Thoracic aorta (tissue), 2 donors: ENCODE measurements around the gene MIGA2. TPM values are rescaled to one million over a fixed set of nuclear protein-coding genes. Genes with fewer than 3 reads are reported as not detected.

ENCODE experiments used
- ATAC-seq: fragments of 150-250 bp; one replicate; pipeline ENCODE4 v1.8.0; 2017; ENCODE audit warnings: low read depth; ENCODE audit not compliant: insufficient number of reproducible peaks, low FRiP score
- DNase-seq: peaks from one replicate; pipeline ENCODE4 v3.0.0-alpha.2; 2020; ENCODE audit warnings: low spot score
- H3K27ac ChIP-seq, 2 donors: fragments of 200-600 bp; sonication (generic); 1 replicate in 1 of 2; 2 replicates in 1 of 2; pipeline ENCODE4 v1.5.1; 2016; ENCODE audit warnings: mild to moderate bottlenecking in 2 of 2, moderate library complexity in 2 of 2
- H3K27me3 ChIP-seq: fragments of 200-600 bp; sonication (generic); replicated peaks from 2 replicates; pipeline ENCODE4 v1.6.0; 2016; ENCODE audit warnings: mild to moderate bottlenecking; ENCODE audit not compliant: insufficient read depth
- H3K36me3 ChIP-seq: fragments of 200-600 bp; sonication (generic); one replicate; pipeline ENCODE4 v1.5.1; 2016
- H3K4me1 ChIP-seq, 2 donors: fragments of 200-600 bp; sonication (generic); 1 replicate in 1 of 2; 2 replicates in 1 of 2; pipeline versions ENCODE4 v1.5.1 to v1.6.0; 2016; ENCODE audit warnings: low read depth in 2 of 2, mild to moderate bottlenecking in 1 of 2; ENCODE audit not compliant: control insufficient read depth in 1 of 2
- H3K4me3 ChIP-seq: fragments of 200-600 bp; sonication (generic); 2 replicates; pipeline ENCODE4 v1.5.1; 2016; ENCODE audit warnings: mild to moderate bottlenecking
- H3K9me3 ChIP-seq: fragments of 200-600 bp; sonication (generic); 2 replicates; pipeline ENCODE4 v1.5.1; 2016
- total RNA-seq, 2 donors: library from RNA; depleted of rRNA; stranded (reverse); fragments of >200 nt; gene quantifications; one replicate each; pipeline versions ENCODE4 v1.1.0 to v1.2.3, GENCODE V29; 2016
- TF ChIP-seq, protein P1 (sequence below): fragments of 200-600 bp; sonication (generic); IDR thresholded peaks from one replicate; pipeline ENCODE4 v1.5.1; 2019; ENCODE audit warnings: antibody characterized with exemption

MIGA2 gene
- total RNA-seq, 2 donors from 2014 or later, result 30.3 to 31.3 TPM

DNA sequence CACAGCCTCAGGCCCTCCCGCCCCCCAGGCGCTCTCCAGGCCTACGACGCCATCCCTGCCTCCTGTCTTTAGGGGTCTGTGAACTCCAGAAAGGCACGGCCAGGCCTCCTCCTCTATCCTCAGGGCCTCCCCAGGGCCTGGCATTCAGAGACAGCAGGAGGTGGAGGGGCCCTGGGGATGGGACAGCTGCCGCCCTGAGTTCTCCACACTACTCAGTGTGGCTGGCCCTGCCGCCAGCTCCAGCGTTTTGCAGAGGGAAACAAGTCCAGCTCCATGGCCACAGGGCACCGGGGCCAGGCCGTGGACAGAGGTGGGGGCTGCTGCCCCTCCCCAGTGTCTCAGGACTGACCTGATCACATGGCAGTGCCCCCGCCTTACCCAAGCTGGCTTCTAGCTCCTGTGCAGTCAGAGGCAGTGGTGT, 24.7 kb upstream of the MIGA2 start:
- TF ChIP-seq, protein P1, sequence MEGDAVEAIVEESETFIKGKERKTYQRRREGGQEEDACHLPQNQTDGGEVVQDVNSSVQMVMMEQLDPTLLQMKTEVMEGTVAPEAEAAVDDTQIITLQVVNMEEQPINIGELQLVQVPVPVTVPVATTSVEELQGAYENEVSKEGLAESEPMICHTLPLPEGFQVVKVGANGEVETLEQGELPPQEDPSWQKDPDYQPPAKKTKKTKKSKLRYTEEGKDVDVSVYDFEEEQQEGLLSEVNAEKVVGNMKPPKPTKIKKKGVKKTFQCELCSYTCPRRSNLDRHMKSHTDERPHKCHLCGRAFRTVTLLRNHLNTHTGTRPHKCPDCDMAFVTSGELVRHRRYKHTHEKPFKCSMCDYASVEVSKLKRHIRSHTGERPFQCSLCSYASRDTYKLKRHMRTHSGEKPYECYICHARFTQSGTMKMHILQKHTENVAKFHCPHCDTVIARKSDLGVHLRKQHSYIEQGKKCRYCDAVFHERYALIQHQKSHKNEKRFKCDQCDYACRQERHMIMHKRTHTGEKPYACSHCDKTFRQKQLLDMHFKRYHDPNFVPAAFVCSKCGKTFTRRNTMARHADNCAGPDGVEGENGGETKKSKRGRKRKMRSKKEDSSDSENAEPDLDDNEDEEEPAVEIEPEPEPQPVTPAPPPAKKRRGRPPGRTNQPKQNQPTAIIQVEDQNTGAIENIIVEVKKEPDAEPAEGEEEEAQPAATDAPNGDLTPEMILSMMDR, result no peak
- Histone ChIP-seq H3K27me3 (no peaks in the 10 kb centered on the region), H3K4me1 (peaks cover 14 to 18% of the 10 kb centered on the region in 2 donors), H3K4me3 (no peak overlapping the region), H3K9me3 (no peaks in the 10 kb centered on the region), H3K36me3 (peaks cover 39% of the 10 kb centered on the region), H3K27ac (no peak overlapping the region)
- ATAC-seq (no peak), DNase-seq (no peak)

DNA sequence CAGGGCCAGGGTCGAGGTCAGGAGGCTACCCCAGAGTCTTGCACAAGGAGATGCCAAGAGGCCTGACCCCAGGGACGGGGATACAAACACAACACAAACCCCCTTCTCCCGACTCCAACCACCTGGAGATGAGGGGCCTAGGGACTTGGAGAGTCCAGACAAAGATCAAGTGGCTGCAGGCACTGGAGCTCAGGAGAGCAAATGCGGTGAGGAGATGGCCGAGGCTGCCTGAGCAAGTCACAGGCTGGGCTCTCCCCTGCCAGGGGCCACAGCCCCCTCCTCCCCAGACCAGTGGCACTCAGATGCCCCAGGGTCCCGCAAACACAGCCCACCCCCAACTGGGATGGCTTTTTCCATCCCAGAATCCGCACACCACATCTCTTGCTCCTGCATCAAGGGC, 24.1 kb upstream of the MIGA2 start:
- TF ChIP-seq, protein P1, result no peak
- H3K36me3 ChIP-seq, result peaks cover 39% of the 10 kb centered on the region
- no peak for DNase-seq
- H3K4me3 ChIP-seq, result no peak overlapping the region
- no peak for ATAC-seq
- H3K9me3 ChIP-seq, result no peaks in the 10 kb centered on the region
- H3K4me1 ChIP-seq, result peaks cover 9 to 13% of the 10 kb centered on the region in 2 donors
- no peaks in the 10 kb centered on the region for H3K27me3 ChIP-seq
- H3K27ac ChIP-seq, result no peak overlapping the region

DNA sequence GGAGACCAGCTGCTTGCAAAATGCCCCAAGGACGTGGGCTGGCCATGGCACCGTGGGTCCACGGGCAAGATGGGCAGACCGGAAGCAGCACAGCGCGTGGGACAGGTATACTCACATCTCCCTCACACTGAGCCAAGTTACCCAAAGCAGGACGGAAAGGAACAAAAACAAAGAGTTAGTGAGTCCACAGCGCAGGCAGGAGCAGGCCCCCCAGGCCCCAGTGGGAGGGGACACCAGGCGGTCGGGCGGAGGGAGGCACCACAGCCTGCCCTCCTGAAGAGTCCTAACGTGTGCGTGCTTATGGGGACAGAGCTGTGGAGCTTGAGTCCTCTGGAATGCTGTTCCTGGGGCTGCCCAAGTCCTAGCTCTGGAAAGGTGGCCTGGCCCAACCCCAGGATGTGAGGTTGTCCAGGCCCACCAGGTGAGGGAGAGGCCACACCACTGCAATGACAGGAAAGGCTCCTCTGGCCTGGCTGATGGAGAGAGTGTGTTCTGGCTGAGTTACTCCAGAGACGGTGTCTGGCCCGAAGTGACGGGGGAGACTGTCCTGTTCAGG, 23.5 kb upstream of the MIGA2 start:
- H3K4me1 ChIP-seq, result peaks cover 2 to 6% of the 10 kb centered on the region in 2 donors
- ATAC-seq (no peak), DNase-seq (no peak)
- no peak overlapping the region for H3K27ac ChIP-seq
- peaks cover 37% of the 10 kb centered on the region for H3K36me3 ChIP-seq
- H3K9me3 ChIP-seq, result no peaks in the 10 kb centered on the region
- H3K4me3 ChIP-seq, result no peak overlapping the region
- no peaks in the 10 kb centered on the region for H3K27me3 ChIP-seq
- TF ChIP-seq, protein P1, result no peak

DNA sequence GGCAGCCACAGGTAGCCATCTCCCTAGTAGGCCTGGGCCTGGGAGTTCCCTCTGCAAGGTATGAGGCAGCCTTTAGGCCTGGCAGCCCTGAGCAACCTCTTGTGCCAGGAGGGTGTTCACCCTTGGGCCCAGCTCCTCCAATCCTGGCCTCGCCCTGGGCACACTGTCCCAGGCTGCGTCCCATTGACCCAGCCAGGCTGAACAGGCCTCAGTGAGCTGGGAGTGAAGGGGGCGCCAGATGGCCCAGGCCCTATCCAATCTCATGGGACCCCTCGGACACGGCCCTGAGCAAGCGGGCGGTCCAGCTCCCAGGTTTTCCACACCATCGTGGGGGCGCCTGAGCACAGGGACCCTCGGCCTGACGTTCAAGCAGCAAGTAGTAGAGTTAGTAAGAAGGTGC, 22.8 kb upstream of the MIGA2 start:
- no peak for DNase-seq
- no peaks in the 10 kb centered on the region for H3K4me1 ChIP-seq
- TF ChIP-seq, protein P1, result no peak
- no peaks in the 10 kb centered on the region for H3K9me3 ChIP-seq
- no peak overlapping the region for H3K4me3 ChIP-seq
- no peaks in the 10 kb centered on the region for H3K27me3 ChIP-seq
- peaks cover 37% of the 10 kb centered on the region for H3K36me3 ChIP-seq
- ATAC-seq, result no peak
- no peak overlapping the region for H3K27ac ChIP-seq

DNA sequence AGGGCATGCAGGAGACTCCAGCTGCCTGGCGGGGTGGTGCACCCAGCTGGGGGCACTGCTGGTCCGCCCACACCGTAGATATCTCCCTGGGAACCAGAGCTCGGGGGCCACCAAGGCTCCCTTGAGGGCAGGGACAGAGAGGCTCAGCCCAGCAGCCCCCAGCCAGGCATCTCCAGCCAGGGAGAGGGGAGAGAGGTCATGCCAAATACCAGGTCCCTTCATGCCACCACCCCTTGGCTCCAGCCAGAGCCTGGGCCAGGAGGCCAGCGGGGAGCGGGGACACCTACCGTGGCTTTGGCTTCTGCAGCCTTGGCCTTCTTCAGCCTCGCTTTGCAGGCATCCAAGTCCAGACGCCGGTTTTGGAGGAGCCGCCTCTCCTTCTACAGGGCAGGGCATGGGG, 22.3 kb upstream of the MIGA2 start:
- H3K27me3 ChIP-seq, result no peaks in the 10 kb centered on the region
- DNase-seq (no peak), ATAC-seq (no peak)
- TF ChIP-seq, protein P1, result no peak
- H3K36me3 ChIP-seq, result peaks cover 37% of the 10 kb centered on the region
- no peak overlapping the region for H3K27ac ChIP-seq
- no peaks in the 10 kb centered on the region for H3K9me3 ChIP-seq
- no peaks in the 10 kb centered on the region for H3K4me1 ChIP-seq
- no peak overlapping the region for H3K4me3 ChIP-seq
